Thyroid gland (tissue), 4 donors: ENCODE measurements around the gene TNRC6B. TPM values are rescaled to one million over a fixed set of nuclear protein-coding genes. Genes with fewer than 3 reads are reported as not detected.
A peak's percentile ranks its signal among the peaks of the same experiment; 100 is the strongest.

Experiments used
- DNase-seq, 2 donors: peaks; one replicate each; pipeline ENCODE4 v3.0.0-alpha.2; 2019
- H3K27ac ChIP-seq, 3 donors: fragments of 200-600 bp; sonication (generic); 1 replicate in 2 of 3; 2 replicates in 1 of 3; pipeline ENCODE4 v1.5.1; 2016 to 2019; ENCODE audit warnings: mild to moderate bottlenecking in 1 of 3, moderate library complexity in 1 of 3
- H3K27me3 ChIP-seq: fragments of 200-600 bp; sonication (generic); one replicate; pipeline ENCODE4 v1.5.1; 2019
- H3K36me3 ChIP-seq, 2 donors: fragments of 200-600 bp; sonication (generic); one replicate each; pipeline ENCODE4 v1.5.1; 2016 to 2019
- H3K4me1 ChIP-seq, 2 donors: fragments of 200-600 bp; sonication (generic); one replicate each; pipeline ENCODE4 v1.5.1; 2017 to 2019
- H3K4me3 ChIP-seq, 3 donors: fragments of 200-600 bp; sonication (generic); replicated peaks in 1 of 3; 1 replicate in 2 of 3; 2 replicates in 1 of 3; pipeline ENCODE4 v1.5.1; 2016; ENCODE audit warnings: mild to moderate bottlenecking in 1 of 3
- H3K9me3 ChIP-seq: fragments of 200-600 bp; sonication (generic); one replicate; pipeline ENCODE4 v1.5.1; 2017
- CTCF ChIP-seq, 6 experiments: fragments of 200-600 bp in 3 of 6; fragments of 450-650 bp in 3 of 6; sonication (generic) in 3 of 6; IDR thresholded peaks; one replicate each; pipeline ENCODE4 v1.5.1; 2016 to 2019; ENCODE audit warnings: antibody characterized with exemption in 6 of 6, mild to moderate bottlenecking in 2 of 6, inconsistent platforms in 1 of 6, moderate library complexity in 1 of 6
- POLR2A ChIP-seq, 2 donors: fragments of 450-650 bp; IDR thresholded peaks; one replicate each; pipeline ENCODE4 v1.6.1; 2017; ENCODE audit warnings: antibody characterized with exemption in 2 of 2, mild to moderate bottlenecking in 2 of 2, moderate library complexity in 1 of 2
- WGBS, 2 donors: methylation state at CpG; one replicate each; pipeline ENCODE4 v1.1.5; 2017; 5-methylcytosine and 5-hydroxymethylcytosine counted together
- intact Hi-C: fragments of 100-400 bp; cut with DNase I; formaldehyde crosslinking; loops from one replicate; pipeline ENCODE4 v1.15.1; 2023
- total RNA-seq, 4 donors: library from RNA; depleted of rRNA; stranded (reverse); fragments of >200 nt; gene quantifications; one replicate each; pipeline ENCODE4 v1.2.3, GENCODE V29; 2016

TNRC6B gene
- total RNA-seq, 4 donors from 2014 or later = 46.1 to 202 (median 114) TPM

- Histone ChIP-seq H3K4me1 (peaks cover 29 to 30% of the 10 kb centered on the region in 2 donors), H3K4me3 (no peak overlapping the region), H3K27me3 (no peaks in the 10 kb centered on the region), H3K27ac (peak overlapping the region in 1 of 3 donors; percentile 31), H3K9me3 (no peaks in the 10 kb centered on the region), H3K36me3 (no peaks in the 10 kb centered on the region)
- intact Hi-C loops = no loop called here
- TF ChIP-seq POLR2A (IDR thresholded peaks at IDR 0.05) = no peak
- peak in 1 of 6 experiments; percentile 14 for TF ChIP-seq CTCF (IDR thresholded peaks at IDR 0.05)
- DNase-seq = peak in 1 of 2 donors; percentile 20
- 29 to 58% methylated on average over 5 of the region's 5 CpGs for WGBS, 2 donors
These were observed 25.8 kb downstream of the TNRC6B start for GRCh38 chr22:40203572-40203971.

- no peak for DNase-seq
- Histone ChIP-seq H3K36me3 (no peaks in the 10 kb centered on the region), H3K9me3 (no peaks in the 10 kb centered on the region), H3K27ac (peak overlapping the region in 1 of 3 donors; percentile 6), H3K4me1 (peaks cover 26 to 27% of the 10 kb centered on the region in 2 donors), H3K27me3 (no peaks in the 10 kb centered on the region), H3K4me3 (no peak overlapping the region)
- 63 to 76% methylated on average over 5 of the region's 5 CpGs for WGBS, 2 donors
- intact Hi-C loops = no loop called here
- TF ChIP-seq CTCF (IDR thresholded peaks at IDR 0.05) (no peak), POLR2A (IDR thresholded peaks at IDR 0.05) (no peak)
These were observed 26.8 kb downstream of the TNRC6B start for GRCh38 chr22:40204321-40205116.

GRCh38 chr22:40206561-40206960 is 28.8 kb downstream of the TNRC6B start:
- no peak for TF ChIP-seq POLR2A (IDR thresholded peaks at IDR 0.05)
- no peak for TF ChIP-seq CTCF (IDR thresholded peaks at IDR 0.05)
- peaks cover 24 to 26% of the 10 kb centered on the region in 2 donors for H3K4me1 ChIP-seq
- WGBS, 2 donors = 92 to 97% methylated on average over 15 of the region's 15 CpGs

GRCh38 chr22:40210818-40211217 is 33.1 kb downstream of the TNRC6B start:
- Histone ChIP-seq H3K4me1 (peaks cover 9 to 23% of the 10 kb centered on the region in 2 donors), H3K36me3 (no peaks in the 10 kb centered on the region), H3K4me3 (no peak overlapping the region), H3K27me3 (no peaks in the 10 kb centered on the region), H3K27ac (no peak overlapping the region), H3K9me3 (no peaks in the 10 kb centered on the region)
- TF ChIP-seq CTCF (IDR thresholded peaks at IDR 0.05) = no peak
- no peak for TF ChIP-seq POLR2A (IDR thresholded peaks at IDR 0.05)
- intact Hi-C loops = no loop called here
- WGBS, 2 donors = 88 to 97% methylated on average over 1 of the region's 1 CpG
- DNase-seq = no peak

More at GRCh38 chr22:40206561-40206960, 28.8 kb downstream of the TNRC6B start:
- no peak for DNase-seq
- Histone ChIP-seq H3K9me3 (no peaks in the 10 kb centered on the region), H3K4me3 (no peak overlapping the region), H3K27ac (no peak overlapping the region), H3K27me3 (no peaks in the 10 kb centered on the region), H3K36me3 (no peaks in the 10 kb centered on the region)
- intact Hi-C loops = no loop called here

GRCh38 chr22:40211476-40212054 is 33.8 kb downstream of the TNRC6B start:
- no peak for TF ChIP-seq POLR2A (IDR thresholded peaks at IDR 0.05)
- TF ChIP-seq CTCF (IDR thresholded peaks at IDR 0.05) = no peak
- intact Hi-C loops = no loop called here
- H3K4me1 ChIP-seq = peaks cover 13 to 26% of the 10 kb centered on the region in 2 donors
- no peaks in the 10 kb centered on the region for H3K36me3 ChIP-seq
- H3K27me3 ChIP-seq = no peaks in the 10 kb centered on the region
- H3K27ac ChIP-seq = no peak overlapping the region
- WGBS, 2 donors = 79 to 89% methylated on average over 12 of the region's 12 CpGs
- no peak overlapping the region for H3K4me3 ChIP-seq
- no peak for DNase-seq
- H3K9me3 ChIP-seq = no peaks in the 10 kb centered on the region
